Stimulated activated CD4-positive, alpha-beta T cell treated with anti-CD3 and anti-CD28 coated beads, Interleukin-1b, Interleukin-23, amount 100 ng/mL, for 1 hour (primary cell): ENCODE data around the gene ANKRD6.

Experiments used
- DNase-seq, 2 donors: peaks; one replicate each; pipeline ENCODE4 v3.0.0-alpha.2; 2020; ENCODE audit warnings: low read depth in 2 of 2

ANKRD6 gene

GRCh38 chr6:89509777-89510281 is 76.9 kb downstream of the ANKRD6 start:
- DNase-seq = no peak

- DNase-seq = no peak
Measured at GRCh38 chr6:89510393-89510792, 77.4 kb downstream of the ANKRD6 start.

DNA sequence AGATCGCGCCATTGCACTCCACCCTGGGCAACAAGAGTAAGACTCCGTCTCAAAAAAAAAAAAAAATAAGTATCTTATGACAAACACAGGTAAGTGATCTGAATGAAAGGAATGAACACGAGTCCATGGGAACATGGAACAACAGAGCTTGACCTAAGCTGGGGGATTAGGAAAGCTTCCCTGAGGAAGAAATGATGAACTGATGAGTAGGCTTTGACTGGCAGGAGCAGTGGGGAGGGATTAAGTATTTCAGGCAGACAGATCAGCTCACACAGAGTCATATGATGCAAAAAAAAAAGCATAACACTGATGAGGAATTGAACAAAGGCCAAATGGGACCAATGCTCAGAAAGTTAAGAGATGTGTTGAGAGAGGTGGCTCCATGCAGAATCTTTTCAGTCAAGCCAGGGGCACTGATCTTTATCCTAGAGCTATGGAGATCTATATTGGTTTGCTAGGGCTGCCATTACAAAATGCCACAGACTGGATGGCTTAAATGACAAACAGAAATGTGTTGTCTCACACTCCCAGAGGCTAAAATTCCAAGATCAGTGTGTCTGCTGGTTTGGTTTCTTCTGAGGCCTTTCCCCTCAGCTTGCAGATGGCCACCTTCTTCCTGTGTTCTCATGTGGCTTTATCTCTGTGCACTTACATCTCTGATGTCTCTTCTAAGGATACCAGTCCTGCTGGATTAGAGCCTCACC is 85.6 kb downstream of the ANKRD6 start:
- DNase-seq = no peak

DNA sequence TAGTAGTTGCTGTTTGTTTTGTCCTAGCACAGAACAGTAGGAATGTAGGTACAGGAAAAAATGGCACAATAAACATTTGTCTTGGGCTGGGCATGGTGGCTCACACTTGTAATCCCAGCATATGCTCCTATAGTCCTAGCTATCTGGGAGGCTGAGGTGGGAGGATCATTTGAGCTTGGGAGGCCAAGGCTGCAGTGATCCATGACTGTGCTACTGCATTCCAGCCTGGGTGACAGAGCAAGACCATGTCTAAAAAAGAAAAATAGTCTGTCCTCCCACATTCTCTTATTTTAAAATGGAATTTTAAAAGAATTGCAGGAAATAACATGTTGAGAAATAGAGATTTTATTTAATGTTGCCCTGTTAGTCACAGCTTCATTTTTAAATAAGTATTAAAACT is 87.8 kb downstream of the ANKRD6 start:
- no peak for DNase-seq

- no peak for DNase-seq
Measured at GRCh38 chr6:89522778-89523177, 89.8 kb downstream of the ANKRD6 start.

- no peak for DNase-seq
Measured at GRCh38 chr6:89525786-89526562, 93.0 kb downstream of the ANKRD6 start.

DNA sequence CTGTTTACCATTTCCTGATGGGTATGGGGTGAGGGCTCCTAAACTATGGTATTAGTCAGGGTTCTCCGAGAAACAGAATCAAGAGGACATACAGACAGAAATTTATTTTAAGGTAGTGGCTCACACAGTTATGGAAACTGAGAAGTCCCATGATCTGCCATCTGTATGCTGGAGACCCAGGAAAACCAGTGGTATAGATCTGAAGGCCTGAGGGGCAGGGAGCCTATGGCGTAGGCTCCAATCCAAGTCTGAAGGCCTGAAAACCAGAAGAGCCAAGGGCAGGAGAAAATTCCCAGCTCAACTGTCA is 93.6 kb downstream of the ANKRD6 start:
- DNase-seq = no peak

DNA sequence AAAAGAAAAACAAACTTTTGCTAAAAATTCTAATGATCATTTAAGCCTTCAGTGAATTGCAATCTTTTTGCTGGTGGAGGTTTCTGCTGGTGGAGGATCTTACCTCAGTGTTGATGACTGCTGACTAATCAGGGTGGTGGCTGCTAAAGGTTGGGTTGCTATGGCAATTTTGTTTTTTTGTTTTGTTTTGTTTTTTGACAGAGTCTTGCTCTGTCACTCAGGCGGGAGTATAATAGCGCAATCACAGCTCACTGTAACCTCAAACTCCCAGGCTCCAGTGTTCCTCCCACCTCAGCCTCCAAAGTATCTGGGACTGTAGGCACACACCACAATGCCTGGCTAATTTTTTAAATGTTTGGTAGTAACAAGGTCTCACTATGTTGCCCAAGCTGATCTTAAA is 94.7 kb downstream of the ANKRD6 start:
- no peak for DNase-seq

DNA sequence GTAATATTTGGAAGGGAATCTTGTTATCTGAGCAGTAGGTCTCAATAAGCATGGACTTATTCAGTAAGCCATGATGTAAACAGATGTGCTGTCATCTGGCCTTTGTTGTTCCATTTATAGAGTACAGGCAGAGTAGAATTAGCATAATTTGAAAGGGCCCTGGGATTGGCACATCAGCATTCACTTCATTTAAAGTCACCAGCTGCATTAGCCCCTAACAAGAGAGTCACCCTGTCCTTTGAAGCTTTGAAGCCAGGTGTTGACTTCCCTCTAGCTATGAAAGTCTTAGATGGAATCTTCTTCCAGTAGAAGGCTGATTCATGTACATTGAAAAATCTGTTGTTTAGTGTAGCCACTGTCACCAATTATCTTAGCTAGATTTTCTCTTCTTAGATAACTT is 95.9 kb downstream of the ANKRD6 start:
- DNase-seq = no peak

GRCh38 chr6:89530982-89531381 is 98.0 kb downstream of the ANKRD6 start:
- no peak for DNase-seq

DNA sequence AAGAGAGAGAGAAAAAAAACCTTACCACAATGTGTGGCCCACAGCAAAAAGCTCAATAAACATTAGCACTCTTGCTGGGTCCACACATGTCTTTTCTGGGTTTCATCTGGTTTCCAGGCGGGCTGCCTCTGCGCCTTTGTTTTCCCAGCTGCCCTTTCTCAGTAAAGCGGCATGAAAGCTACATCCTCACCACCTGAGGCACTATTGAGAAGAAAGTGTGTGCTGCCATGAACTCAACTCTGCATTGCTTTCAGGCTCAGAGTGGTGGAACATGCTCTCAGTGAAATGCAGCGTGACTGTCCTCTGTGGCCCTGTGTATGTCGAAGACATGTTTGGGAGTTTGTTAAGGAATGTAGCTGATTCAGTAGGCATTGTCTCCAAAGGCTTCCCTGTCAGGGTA is 103.3 kb downstream of the ANKRD6 start:
- no peak for DNase-seq

- DNase-seq = no peak
Measured at GRCh38 chr6:89539779-89540178, 106.8 kb downstream of the ANKRD6 start.

GRCh38 chr6:89542081-89542857 is 109.3 kb downstream of the ANKRD6 start:
- DNase-seq = no peak

DNA sequence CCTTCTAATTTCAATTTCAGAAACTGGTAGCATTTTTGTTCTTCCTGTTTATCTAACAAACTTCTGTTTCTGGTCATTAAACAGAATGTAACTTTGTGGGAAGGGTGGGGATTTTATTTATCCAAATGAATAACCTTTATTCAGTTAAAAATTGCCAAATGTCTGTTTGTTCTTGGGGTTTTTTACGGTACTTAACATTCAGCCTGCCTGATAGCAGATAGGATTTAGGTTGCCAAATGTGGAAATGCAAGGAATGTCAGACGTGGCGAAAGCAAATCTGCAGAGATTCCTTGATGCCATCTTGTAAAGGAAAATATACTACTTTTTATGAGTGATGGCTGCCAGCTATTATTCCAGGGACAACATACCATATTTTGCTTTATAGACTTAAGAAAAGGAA is 109.9 kb downstream of the ANKRD6 start:
- DNase-seq = no peak

- no peak for DNase-seq
Measured at GRCh38 chr6:89547281-89547680, 114.3 kb downstream of the ANKRD6 start.

GRCh38 chr6:89553431-89553830 is 120.5 kb downstream of the ANKRD6 start:
- no peak for DNase-seq

DNA sequence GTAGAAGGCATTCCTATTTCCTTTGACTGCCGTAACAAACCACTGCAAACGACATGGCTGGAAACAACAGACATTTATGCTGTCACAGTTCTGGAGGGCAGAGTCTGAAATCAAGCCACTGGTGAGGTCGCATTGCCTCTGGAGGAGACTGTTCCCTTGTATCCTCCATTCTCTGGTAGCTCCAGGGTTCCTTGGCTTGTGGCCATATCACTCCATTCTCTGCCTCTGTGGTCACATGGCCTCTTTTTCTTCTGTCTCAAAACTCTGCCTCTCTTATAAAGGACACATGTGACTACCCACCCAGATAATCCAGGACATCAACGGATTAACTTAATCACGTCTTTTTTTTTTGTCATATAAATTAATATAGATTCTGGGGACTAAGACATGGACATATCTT is 121.2 kb downstream of the ANKRD6 start:
- DNase-seq = no peak

GRCh38 chr6:89555031-89555430 is 122.1 kb downstream of the ANKRD6 start:
- DNase-seq = no peak

GRCh38 chr6:89555806-89556205 is 122.9 kb downstream of the ANKRD6 start:
- DNase-seq = no peak

DNA sequence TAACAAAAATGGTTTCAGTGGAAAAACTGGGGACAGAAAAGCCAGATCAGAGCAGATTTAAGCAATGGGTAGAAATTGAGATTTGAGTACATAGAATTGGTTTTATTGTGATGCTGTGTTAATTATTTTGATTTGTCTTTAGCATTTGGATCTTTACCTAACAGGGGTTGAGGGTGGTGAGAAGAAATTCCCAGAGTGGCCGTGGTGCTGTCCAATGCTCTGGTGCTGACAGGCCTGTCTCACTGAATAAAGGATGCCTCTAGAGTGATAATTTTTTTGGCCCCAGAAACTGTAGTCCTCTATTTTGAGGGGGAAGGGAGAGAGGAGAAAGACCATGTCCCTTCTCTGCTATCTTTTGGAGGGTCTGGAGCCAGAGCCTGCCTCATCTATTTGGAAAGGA is 126.5 kb downstream of the ANKRD6 start:
- DNase-seq = no peak

DNA sequence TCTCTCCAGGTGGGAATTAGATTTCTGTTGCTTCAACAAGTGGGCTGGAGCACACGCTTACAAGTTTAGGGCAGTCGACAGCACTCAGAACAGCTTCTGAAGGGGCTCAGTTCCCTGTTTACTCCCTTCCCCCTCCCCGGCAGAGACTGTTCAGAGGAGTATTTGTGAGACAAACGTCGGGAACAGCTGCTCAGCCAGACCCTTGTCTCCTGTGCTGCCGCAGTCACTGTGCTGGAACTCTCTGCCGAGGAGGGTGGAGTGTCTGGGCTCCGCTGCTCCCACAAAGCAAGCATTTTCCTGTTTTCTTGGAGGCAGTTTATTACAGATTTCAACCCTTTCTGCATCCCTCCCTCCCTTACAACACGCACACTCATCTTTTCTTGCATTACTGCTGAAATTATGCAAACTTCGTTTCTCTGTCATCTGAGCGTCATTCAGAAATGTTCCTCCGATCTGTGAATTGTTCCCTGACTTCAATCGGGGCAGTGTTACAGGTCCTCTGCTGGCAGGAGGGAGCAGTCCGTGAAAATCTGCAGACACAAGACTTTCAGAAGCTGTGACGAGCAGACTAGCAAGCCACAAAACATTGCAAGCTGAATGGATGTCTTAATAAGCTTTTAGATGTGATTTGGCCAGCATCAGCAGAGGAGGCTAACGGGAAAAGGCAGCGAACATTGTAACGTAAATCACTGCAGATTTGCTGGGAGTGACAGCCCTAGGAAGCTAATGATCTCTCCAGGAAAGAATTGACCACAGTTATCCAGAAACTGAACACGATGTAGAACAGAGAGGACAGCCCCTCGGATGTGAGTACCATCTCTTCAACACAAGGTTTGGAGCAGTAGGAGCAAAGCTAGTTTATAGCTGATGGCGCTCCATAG is 129.4 kb downstream of the ANKRD6 start:
- no peak for DNase-seq

GRCh38 chr6:89563866-89564265 is 130.9 kb downstream of the ANKRD6 start:
- DNase-seq = no peak
